SJCRH30 (cell line): ENCODE results near the gene KLK10. TPM values are rescaled to one million over a fixed set of nuclear protein-coding genes. Genes with fewer than 3 reads are reported as not detected.
"Not testable (repeated sequence)": the region's sequence is repeated elsewhere in the genome, so short reads cannot be mapped to it uniquely, and the experiment has no call there.

Experiments
- DNase-seq, 2 experiments: peaks; one replicate each; pipeline ENCODE4 v3.0.0-alpha.2; 2015 to 2020
- H3K27ac ChIP-seq: fragments of 250-450 bp; sonication (Bioruptor Pico); 2 replicates; pipeline ENCODE4 v1.5.1; 2020; ENCODE audit warnings: mild to moderate bottlenecking, moderate library complexity
- H3K27me3 ChIP-seq: fragments of 250-450 bp; sonication (Bioruptor Pico); 2 replicates; pipeline ENCODE4 v1.5.1; 2020; ENCODE audit warnings: mild to moderate bottlenecking, moderate library complexity
- H3K36me3 ChIP-seq: fragments of 250-450 bp; sonication (Bioruptor Pico); 2 replicates; pipeline ENCODE4 v1.5.1; 2020; ENCODE audit warnings: mild to moderate bottlenecking, moderate library complexity
- H3K4me1 ChIP-seq: fragments of 250-450 bp; sonication (Bioruptor Pico); 2 replicates; pipeline ENCODE4 v1.5.1; 2020; ENCODE audit warnings: mild to moderate bottlenecking, moderate library complexity
- H3K4me3 ChIP-seq: fragments of 250-450 bp; sonication (Bioruptor Pico); 2 replicates; pipeline ENCODE4 v1.5.1; 2020; ENCODE audit warnings: mild to moderate bottlenecking, moderate library complexity
- H3K9me3 ChIP-seq: fragments of 250-450 bp; sonication (Bioruptor Pico); replicated peaks from 2 replicates; pipeline ENCODE4 v1.5.1; 2020; ENCODE audit warnings: mild to moderate bottlenecking, moderate library complexity
- total RNA-seq: library from RNA; depleted of rRNA; stranded (reverse); fragments of >200 nt; shearing (Covaris generic); gene quantifications from 2 replicates; pipeline ENCODE4 v1.2.3, GENCODE V29; 2014

KLK10 gene
- total RNA-seq, 1 experiment from 2014 or later = not detected

DNA sequence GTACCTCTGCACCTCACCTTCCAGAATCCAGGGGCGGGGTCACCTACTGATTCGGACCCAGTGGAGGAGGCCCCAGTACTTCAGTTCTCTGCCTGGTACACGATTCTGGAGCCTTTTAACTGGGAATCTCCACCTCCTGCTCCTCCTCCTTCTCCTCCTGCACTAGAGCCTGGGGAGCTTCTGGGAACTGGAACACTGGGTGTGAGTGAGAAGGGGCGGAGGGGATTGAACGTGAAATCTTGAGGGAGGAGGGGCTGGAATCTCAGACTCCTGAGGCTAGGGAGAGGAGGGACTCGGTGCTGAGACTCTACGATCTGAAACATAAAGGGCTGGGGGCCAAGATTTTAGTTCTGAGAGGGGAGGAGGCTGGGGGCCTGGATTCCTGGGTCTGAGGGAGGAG, 18.0 kb downstream of the KLK10 start, which contains the start of gene KLK8:
Gene KLK8, minus strand, starts transcription at position 90 of the 400 bp plus-strand sequence. CDS start 437 bp downstream, outside the sequence.
- no peaks in the 10 kb centered on the region for H3K9me3 ChIP-seq

DNA sequence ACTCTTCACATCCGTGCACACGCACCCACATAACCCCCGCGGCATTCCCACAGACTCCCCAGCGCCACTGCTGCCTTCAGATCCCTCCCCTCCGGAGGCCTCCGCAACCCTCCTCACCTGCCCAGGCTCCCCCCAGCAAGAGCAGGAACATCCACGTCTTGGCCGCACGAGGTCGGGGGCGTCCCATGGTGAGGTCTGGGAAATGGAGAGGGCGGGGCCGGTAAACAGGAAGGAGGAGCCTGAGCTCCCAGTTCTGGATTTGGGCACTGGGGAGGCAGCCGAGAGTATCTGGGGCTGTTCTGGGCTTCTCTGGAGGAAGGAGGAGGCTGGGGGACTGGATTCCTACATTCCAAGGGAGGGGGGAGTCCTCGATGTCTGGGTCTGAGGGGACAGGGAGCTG, 18.5 kb downstream of the KLK10 start:
- no peak for DNase-seq
- Histone ChIP-seq H3K36me3 (no peaks in the 10 kb centered on the region), H3K9me3 (no peaks in the 10 kb centered on the region), H3K4me3 (no peak overlapping the region), H3K4me1 (no peaks in the 10 kb centered on the region), H3K27ac (no peak overlapping the region), H3K27me3 (no peaks in the 10 kb centered on the region)

More for the DNA sequence above, 18.0 kb downstream of the KLK10 start, which contains the start of gene KLK8:
- Histone ChIP-seq H3K4me3 (no peak within 1 kb of the TSS), H3K4me1 (no peaks in the 10 kb centered on the region), H3K27me3 (no peaks in the 10 kb centered on the region), H3K27ac (no peak within 1 kb of the TSS), H3K36me3 (no peaks in the 10 kb centered on the region)
- no peak for DNase-seq

DNA sequence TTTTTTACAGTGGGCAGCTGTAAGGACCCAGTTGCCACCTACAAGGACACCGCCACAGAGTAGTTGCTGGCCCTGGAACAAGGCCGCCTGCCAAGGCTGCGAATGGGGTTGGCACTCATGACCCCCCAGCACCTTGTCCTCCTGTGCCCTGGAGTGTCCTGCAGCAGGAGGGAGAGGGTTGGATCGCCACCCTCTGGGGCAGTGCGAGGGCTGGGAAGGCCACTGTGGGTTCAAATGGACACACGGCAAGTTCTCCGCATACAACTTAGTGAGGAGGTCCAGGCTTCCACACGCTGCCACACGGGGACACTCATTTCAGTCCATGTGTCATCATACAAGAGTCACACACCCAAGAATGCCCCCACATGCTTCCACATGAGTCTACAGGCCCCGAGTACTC, 19.1 kb downstream of the KLK10 start:
- no peaks in the 10 kb centered on the region for H3K4me1 ChIP-seq
- H3K4me3 ChIP-seq = no peak overlapping the region
- H3K9me3 ChIP-seq = no peaks in the 10 kb centered on the region
- DNase-seq = no peak
- H3K27ac ChIP-seq = no peak overlapping the region
- H3K36me3 ChIP-seq = no peaks in the 10 kb centered on the region
- no peaks in the 10 kb centered on the region for H3K27me3 ChIP-seq

DNA sequence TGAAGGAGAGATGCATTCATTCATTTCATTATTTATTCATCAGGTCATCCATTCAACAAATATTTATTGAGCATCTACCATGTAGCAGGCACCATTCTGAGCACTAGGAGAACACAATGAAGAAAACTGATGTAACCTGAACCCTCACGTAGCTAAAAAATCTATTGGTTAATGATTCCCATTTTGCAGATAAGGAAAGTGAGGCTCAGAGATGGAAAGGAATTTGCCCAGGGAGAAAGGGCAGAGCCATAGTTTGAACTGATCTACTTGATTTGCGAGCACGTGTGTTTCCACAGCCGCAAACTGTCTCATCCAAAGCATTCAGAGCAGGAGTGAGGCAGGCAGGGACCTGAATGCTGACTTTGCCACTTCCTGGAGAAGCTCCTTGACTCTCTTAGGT, 20.8 kb downstream of the KLK10 start:
- DNase-seq = no peak
- H3K9me3 ChIP-seq = no peaks in the 10 kb centered on the region
- H3K4me3 ChIP-seq = no peak overlapping the region
- no peaks in the 10 kb centered on the region for H3K27me3 ChIP-seq
- H3K36me3 ChIP-seq = no peaks in the 10 kb centered on the region
- no peaks in the 10 kb centered on the region for H3K4me1 ChIP-seq
- no peak overlapping the region for H3K27ac ChIP-seq

DNA sequence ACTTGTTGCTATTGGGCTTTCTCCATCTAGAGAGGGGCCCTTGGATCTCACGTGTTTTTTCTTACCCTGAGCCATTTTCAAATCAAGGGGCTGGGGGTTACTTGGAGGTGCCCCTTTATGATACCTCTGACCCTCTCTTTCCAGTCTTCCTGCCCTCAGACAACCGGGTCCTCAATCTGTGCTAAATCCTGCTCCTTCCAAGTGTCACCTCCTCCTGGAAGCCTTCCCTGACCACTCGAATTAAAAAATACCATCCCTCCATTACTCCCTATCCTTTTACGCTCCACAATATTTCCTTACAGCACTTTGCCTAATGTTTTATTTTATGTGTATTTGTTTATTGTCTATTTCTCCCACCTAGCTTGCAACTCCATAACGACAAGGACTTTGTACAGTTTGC, 21.4 kb downstream of the KLK10 start:
- DNase-seq = no peak
- Histone ChIP-seq H3K36me3 (no peaks in the 10 kb centered on the region), H3K27ac (no peak overlapping the region), H3K9me3 (no peaks in the 10 kb centered on the region), H3K4me3 (no peak overlapping the region), H3K27me3 (no peaks in the 10 kb centered on the region), H3K4me1 (no peaks in the 10 kb centered on the region)

DNA sequence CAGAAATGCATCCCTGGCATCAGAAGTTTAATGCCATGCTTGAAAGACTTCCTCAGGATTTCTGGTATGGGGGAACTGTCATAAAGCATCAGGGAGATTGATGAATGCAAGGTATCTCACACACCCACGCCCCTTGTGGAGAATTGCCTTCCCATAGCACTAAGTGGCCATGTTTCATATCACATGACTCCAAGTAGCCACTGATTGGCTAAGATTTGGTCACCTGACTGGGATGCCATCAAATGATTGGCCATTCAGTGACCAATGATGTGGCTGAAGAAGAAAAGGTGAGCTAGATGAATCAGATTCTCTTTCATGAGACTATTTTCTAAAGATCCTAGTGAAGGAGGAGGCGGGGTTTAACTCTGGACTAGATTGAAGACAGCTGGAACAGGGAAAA, 25.4 kb downstream of the KLK10 start:
- Histone ChIP-seq H3K9me3 (no peaks in the 10 kb centered on the region), H3K27ac (no peak overlapping the region), H3K4me1 (no peaks in the 10 kb centered on the region), H3K27me3 (no peaks in the 10 kb centered on the region), H3K36me3 (no peaks in the 10 kb centered on the region), H3K4me3 (no peak overlapping the region)
- DNase-seq = peak; percentile 19 to 42

DNA sequence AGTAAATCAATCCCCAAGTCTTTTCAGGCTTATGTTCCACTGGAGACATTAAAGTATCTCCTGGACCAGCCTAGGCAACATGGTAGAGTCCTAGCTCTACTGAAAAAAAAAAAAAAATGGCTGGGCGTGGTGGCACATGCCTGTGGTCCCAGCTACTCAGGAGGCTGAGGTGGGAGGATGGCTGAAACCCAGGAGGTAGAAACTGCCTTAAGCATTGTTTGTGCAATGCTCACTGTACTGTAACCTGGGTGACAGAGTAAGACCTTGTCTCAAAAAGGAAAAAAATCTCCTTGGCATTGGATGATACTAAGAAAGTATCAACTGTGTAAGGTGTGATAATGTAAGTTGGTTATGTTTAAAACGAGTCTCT, 26.9 kb downstream of the KLK10 start:
- H3K36me3 ChIP-seq = no peaks in the 10 kb centered on the region
- H3K9me3 ChIP-seq = no peaks in the 10 kb centered on the region
- no peaks in the 10 kb centered on the region for H3K27me3 ChIP-seq
- no peaks in the 10 kb centered on the region for H3K4me1 ChIP-seq
- H3K4me3 ChIP-seq = no peak overlapping the region
- DNase-seq = no peak
- H3K27ac ChIP-seq = no peak overlapping the region

DNA sequence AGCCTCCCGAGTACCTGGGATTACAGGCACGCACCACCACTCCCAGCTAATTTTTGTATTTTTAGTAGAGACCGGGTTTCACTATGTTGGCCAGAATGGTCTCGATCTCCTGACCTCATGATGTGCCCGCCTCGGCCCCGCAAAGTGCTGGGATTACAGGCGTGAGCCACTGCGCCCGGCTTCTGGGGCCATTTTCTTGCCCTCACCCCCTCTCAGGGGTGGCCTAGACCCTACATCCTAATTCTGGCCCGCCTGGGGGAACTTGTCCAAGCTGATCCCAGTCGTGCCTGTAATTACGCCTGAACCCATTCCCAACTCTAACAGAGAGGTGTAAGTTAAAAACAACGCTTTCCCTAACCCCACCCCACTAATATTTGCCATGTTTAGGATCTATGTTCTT, 35.1 kb downstream of the KLK10 start:
- not testable (repeated sequence) for H3K27ac ChIP-seq, H3K27me3 ChIP-seq, H3K36me3 ChIP-seq, DNase-seq, H3K9me3 ChIP-seq, H3K4me3 ChIP-seq, H3K4me1 ChIP-seq

DNA sequence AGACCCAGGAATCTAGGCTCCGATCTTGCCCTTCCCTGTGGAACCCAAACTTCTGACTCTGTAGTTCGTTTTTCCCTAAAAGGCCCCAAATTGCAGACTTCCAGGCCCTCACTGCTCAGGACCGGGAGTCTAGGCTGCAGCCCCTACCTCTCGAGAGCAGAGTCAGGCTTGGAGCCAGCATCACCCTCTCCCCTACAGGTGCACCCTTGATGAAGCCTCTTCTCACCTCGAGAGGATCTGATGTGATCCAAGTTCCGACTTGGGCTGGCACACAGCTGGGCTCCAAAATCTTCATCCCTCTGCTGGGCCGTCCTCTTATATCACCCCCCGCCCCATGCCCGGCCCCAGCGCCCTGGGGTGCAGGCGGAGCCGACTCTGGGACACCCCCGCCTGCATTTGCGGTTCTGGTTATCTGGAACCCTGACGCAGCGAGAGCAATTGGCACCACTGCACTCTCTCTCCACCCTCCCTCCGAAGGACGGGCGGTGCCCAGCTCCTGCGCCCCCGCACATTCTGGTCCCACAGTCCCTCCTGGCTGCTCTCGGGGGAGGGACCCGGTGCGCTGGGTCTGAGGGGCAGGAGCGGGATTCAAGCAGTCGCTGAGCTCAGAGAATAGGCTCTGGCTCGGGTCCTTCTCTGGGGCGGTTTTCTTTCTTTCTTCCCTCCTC, 35.8 kb downstream of the KLK10 start, which contains the start of gene KLK7:
Gene KLK7, minus strand, starts transcription at position 293 of the 668 bp plus-strand sequence. CDS start 1,518 bp downstream, outside the sequence.
- DNase-seq = no peak
- H3K27me3 ChIP-seq = no peaks in the 10 kb centered on the region
- H3K9me3 ChIP-seq = no peaks in the 10 kb centered on the region
- H3K36me3 ChIP-seq = no peaks in the 10 kb centered on the region
- no peaks in the 10 kb centered on the region for H3K4me1 ChIP-seq
- no peak within 1 kb of the TSS for H3K4me3 ChIP-seq
- H3K27ac ChIP-seq = no peak within 1 kb of the TSS

DNA sequence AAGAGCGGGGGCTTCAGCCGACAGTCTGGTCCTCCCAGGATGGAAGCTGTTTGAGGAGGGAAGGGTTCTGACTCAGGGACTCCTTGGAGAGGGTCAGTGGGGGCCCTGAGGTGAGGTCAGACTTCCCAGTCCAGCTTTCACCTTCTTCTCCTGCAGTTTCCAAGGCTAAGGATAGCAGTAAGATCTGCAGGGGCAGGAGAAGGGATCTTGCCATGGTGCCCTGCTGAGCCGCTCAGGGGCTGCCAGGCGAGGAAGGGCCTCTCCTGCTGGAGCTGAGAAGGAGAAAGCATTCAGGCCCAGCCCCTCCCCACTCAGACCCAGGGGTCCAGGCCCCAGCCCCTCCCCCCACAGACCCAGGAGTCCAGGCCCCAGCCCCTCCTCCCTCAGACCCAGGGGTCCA, 37.3 kb downstream of the KLK10 start:
- H3K4me3 ChIP-seq = no peak overlapping the region
- no peak for DNase-seq
- H3K9me3 ChIP-seq = no peaks in the 10 kb centered on the region
- H3K36me3 ChIP-seq = no peaks in the 10 kb centered on the region
- no peaks in the 10 kb centered on the region for H3K27me3 ChIP-seq
- no peaks in the 10 kb centered on the region for H3K4me1 ChIP-seq
- no peak overlapping the region for H3K27ac ChIP-seq

DNA sequence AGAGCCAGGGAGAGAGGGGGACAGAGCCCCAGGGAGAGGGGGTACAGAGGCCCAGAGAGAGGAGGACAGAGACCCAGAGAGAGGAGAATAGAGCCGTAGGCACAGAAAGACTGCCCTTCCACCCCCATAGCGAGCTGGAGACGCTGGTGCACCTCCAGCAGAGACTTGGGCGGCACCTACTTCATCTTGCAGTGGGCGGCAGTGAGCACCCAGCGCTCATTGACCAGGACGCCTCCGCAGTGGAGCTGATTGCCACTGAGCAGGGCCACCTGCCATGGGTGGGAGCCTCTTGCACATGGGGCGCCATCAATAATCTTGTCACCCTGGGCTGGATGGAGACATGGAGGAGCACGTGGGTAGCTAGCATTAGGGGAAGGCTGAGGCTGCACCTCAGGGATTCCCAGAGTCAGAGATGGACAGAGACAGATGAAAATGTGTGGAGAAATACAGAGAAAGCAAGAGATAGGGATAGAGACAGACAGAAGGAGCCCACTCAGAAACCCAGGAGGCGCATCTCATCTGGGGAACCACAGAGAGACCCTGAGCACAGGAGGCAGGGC, 37.8 kb downstream of the KLK10 start:
- Histone ChIP-seq H3K36me3 (no peaks in the 10 kb centered on the region), H3K9me3 (no peaks in the 10 kb centered on the region), H3K4me1 (no peaks in the 10 kb centered on the region), H3K27me3 (no peaks in the 10 kb centered on the region), H3K4me3 (no peak overlapping the region), H3K27ac (no peak overlapping the region)
- DNase-seq = no peak

DNA sequence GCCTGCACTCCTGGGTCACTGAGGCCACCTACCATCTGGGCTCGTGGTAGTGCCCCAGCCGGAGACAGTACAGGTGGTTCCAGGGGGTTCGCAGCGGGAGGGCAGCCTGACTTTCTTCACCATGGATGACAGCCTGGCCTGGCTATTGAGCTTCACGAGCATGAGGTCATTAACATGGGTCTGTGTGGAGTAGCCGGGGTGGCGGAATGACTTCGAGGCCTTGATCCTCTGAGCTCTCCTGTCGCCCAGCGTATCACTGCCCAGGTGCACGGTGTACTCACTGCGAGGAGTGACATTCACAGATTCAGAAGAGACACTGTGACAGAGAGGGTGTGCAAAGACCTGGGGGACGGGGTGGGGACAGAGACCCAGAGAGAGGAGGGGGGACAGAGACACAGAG, 39.3 kb downstream of the KLK10 start:
- no peaks in the 10 kb centered on the region for H3K36me3 ChIP-seq
- H3K4me3 ChIP-seq = no peak overlapping the region
- H3K4me1 ChIP-seq = no peaks in the 10 kb centered on the region
- no peaks in the 10 kb centered on the region for H3K9me3 ChIP-seq
- no peak for DNase-seq
- H3K27me3 ChIP-seq = no peaks in the 10 kb centered on the region
- H3K27ac ChIP-seq = no peak overlapping the region

DNA sequence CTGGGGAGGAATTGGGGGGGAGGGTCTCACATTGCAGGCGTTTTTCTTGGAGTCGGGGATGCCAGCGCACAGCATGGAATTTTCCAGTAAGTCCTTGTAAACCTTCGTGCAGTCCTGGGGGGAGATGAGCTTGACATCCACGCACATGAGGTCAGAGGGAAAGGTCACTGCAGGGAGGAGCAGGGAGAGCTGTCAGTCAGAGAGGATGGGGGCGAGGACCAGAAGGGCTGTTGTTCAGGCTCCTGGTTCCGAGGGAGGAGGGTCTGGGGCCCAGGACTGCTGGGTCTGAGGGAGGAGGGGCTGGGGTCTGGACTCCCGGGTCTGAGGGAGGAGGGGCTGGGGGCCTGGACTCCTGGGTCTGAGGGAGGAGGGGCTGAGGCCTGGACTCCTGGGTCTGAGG, 39.8 kb downstream of the KLK10 start:
- no peak for DNase-seq
- H3K27ac ChIP-seq = no peak overlapping the region
- no peaks in the 10 kb centered on the region for H3K4me1 ChIP-seq
- H3K36me3 ChIP-seq = no peaks in the 10 kb centered on the region
- H3K27me3 ChIP-seq = no peaks in the 10 kb centered on the region
- H3K9me3 ChIP-seq = no peaks in the 10 kb centered on the region
- no peak overlapping the region for H3K4me3 ChIP-seq

DNA sequence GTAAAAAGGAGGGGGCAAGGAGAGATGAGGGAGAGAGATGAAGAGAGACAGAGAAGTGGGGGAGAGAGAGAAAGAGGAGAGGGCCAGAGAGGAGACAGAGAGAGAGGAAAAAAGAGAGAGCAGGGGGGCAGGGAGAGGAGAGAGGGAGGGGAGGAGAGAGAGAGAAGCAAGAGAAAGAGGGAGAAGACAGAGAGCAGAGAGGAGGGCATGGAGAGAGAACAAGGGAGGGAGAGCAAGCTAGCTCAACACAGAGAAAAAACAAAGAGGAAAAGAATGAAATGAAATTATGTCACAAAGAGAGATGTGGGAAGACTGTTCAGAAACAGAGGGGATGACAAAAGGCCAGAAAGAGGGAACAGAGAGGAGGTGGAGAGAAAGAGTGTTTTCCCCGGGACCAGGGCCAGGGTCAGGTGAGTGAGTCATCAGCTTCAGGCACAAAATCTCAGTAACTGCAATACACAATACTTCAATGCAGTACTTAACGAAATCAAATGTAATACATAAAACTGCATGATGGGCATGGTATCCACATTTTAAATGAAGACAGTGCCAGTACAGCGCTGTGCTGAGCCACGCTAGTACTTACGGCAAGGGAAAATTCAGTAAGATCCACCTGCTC, 40.6 kb downstream of the KLK10 start:
- Histone ChIP-seq H3K4me3 (no peak overlapping the region), H3K9me3 (no peaks in the 10 kb centered on the region), H3K27me3 (no peaks in the 10 kb centered on the region), H3K4me1 (no peaks in the 10 kb centered on the region), H3K27ac (no peak overlapping the region), H3K36me3 (no peaks in the 10 kb centered on the region)
- DNase-seq = no peak

DNA sequence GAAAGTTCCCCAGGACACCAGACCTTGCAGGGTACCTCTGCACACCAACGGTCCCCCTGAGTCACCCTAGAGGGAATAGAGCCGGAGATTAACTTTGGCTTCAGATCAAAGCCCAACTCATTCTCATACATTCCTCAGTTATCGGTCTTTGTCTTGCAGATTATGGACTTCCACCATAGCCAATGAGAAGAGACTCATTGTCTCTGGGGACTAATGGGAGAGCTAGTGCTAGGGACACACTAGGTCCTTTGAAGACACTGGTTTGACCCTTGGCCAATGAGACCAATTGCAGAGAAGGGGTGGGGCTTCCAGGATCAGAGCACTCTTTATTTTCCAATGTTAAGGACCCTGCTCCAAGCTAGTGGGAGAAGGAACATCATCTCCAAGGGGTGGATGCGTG, 41.9 kb downstream of the KLK10 start:
- no peak overlapping the region for H3K4me3 ChIP-seq
- no peak overlapping the region for H3K27ac ChIP-seq
- DNase-seq = no peak
- H3K4me1 ChIP-seq = no peaks in the 10 kb centered on the region
- no peaks in the 10 kb centered on the region for H3K9me3 ChIP-seq
- no peaks in the 10 kb centered on the region for H3K27me3 ChIP-seq
- H3K36me3 ChIP-seq = no peaks in the 10 kb centered on the region

DNA sequence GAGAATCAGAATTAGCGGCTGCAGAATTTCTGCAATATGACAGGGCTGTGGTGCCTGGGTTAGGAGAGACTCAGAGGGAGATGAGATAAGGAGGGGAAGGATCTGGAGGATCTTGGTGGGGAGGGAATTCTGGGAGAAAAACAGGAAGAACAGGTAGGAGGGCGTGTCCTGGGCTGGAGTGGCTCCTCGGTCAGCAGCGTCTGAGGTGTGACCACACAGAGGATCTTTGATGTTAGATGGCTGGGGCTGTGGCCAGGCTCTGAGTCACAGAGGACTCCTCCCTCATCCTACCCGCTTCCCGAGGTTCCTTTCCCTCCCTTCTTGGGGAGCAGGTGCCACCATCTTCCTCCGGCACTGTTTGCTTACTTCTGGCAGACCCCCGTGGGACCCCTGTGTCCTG, 43.7 kb downstream of the KLK10 start:
- Histone ChIP-seq H3K27ac (no peak overlapping the region), H3K27me3 (no peaks in the 10 kb centered on the region), H3K36me3 (no peaks in the 10 kb centered on the region), H3K4me1 (no peaks in the 10 kb centered on the region), H3K9me3 (no peaks in the 10 kb centered on the region), H3K4me3 (no peak overlapping the region)
- DNase-seq = no peak
